Measurements from ENCODE around the gene USP28. TPM values are rescaled to one million over a fixed set of nuclear protein-coding genes. Genes with fewer than 3 reads are reported as not detected.

The USP28 gene
- total and polyA plus RNA-seq, 2 of the 8 experiments (the other 6 are each of a cell fraction or from before 2014, with no cell fraction given) = 82.6 to 119 TPM

DNA sequence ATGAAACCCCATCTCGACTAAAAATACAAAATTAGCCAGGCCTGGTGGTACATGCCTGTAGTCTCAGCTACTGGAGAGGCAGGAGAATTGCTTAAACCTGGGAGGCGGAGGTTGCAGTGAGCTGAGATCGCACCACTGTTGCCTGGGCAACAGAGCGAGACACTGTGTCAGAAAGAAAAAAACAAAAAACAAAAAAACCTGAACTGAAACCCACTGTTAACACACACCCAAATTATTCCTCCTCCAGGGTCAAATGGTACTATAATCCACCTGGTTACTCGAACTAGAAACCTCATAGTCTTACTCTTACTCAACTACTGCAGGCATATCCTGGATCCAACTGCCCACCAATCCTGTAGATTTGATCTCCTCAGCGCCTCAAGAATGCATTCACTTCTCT, 35.5 kb downstream of the USP28 start:
- H2BK120ac ChIP-seq (replicated peaks; ENCODE audit: low read depth, low read length) = no peak overlapping the region
- H3K36me3 ChIP-seq (ENCODE audit: control insufficient read depth in 2 of 4, insufficient read depth in 4 of 4, low read length in 3 of 4) = peaks cover 22 to 65% (median 47%) of the 10 kb centered on the region in 4 experiments

More for the DNA sequence above, 35.5 kb downstream of the USP28 start:
- Histone ChIP-seq H3K23ac (ENCODE audit: insufficient read length) (no peak overlapping the region), H4K8ac (ENCODE audit: extremely low read depth, insufficient read depth, low read length) (no peak overlapping the region), H2BK15ac (ENCODE audit: low read length) (no peak overlapping the region), H4K91ac (replicated peaks; ENCODE audit: insufficient read length, low read length) (no peak overlapping the region), H2AFZ (ENCODE audit: low read length) (no peak overlapping the region), H3K79me1 (ENCODE audit: low read depth, low read length) (peaks cover 4% of the 10 kb centered on the region), H2AK5ac (ENCODE audit: low read depth, low read length) (no peak overlapping the region), H3K9ac (replicated peaks in 1 of 4; ENCODE audit: extremely low read depth in 1 of 4, low read depth in 3 of 4, low read length in 3 of 4) (no peak overlapping the region), H2BK5ac (ENCODE audit: low read depth, low read length) (no peak overlapping the region; the same call in 1 of the 2 replicates), H3K4me1 (replicated peaks in 1 of 4; ENCODE audit: control insufficient read depth in 3 of 4, insufficient read depth in 4 of 4, low read length in 3 of 4) (no peaks in the 10 kb centered on the region), H3K14ac (ENCODE audit: insufficient read length) (no peak overlapping the region), H3K18ac (ENCODE audit: extremely low read depth, low read length) (no peak overlapping the region), H3K4me2 (ENCODE audit: insufficient read depth in 1 of 2, low read depth in 2 of 2, low read length in 2 of 2) (no peak overlapping the region), H3K56ac (replicated peaks; ENCODE audit: insufficient read length, low read depth, low read length) (no peak overlapping the region), H3K23me2 (ENCODE audit: low read depth, low read length) (no peaks in the 10 kb centered on the region), H2BK20ac (ENCODE audit: low read length) (no peak overlapping the region), H4K5ac (ENCODE audit: insufficient read length, low read depth, low read length) (no peak overlapping the region), H3K79me2 (ENCODE audit: control insufficient read depth in 1 of 2, insufficient read depth in 2 of 2, low read length in 2 of 2) (peaks cover 3 to 55% of the 10 kb centered on the region in 2 experiments; a peak in 3 of 4 replicates), H2BK12ac (ENCODE audit: low read depth, low read length) (no peak overlapping the region), H4K20me1 (replicated peaks in 1 of 2; ENCODE audit: control insufficient read depth in 1 of 2, insufficient read depth in 2 of 2, low read length in 2 of 2) (peaks cover 3 to 10% of the 10 kb centered on the region in 2 experiments), H3K9me3 (ENCODE audit: insufficient read depth in 2 of 2, low read depth in 1 of 2, low read length in 1 of 2) (no peaks in the 10 kb centered on the region), H3K4me3 (ENCODE audit: extremely low read depth in 1 of 4, insufficient read depth in 2 of 4, low read depth in 3 of 4, low read length in 4 of 4) (no peak overlapping the region), H3K27ac (ENCODE audit: low read depth, low read length) (no peak overlapping the region), H3K4ac (replicated peaks; ENCODE audit: insufficient read length, low read depth, low read length) (no peak overlapping the region), H3K27me3 (replicated peaks in 1 of 4; ENCODE audit: control insufficient read depth in 3 of 4, extremely low read depth in 1 of 4, insufficient read depth in 3 of 4, low read length in 3 of 4) (no peaks in the 10 kb centered on the region)
- ChIA-PET POLR2A (ENCODE audit: partially characterized antibody) (no interaction called here), CTCF (ENCODE audit: partially characterized antibody) (interaction anchor here (0.8 to 1.2 kb wide), 2 partner anchors 15 to 57 kb away, joined by 3 read pairs; no protein-coding TSS in a partner anchor)
- FAIRE-seq (no peak), DNase-seq (ENCODE audit: low read depth in 1 of 2, low spot score in 2 of 2) (no peak)
- WGBS, 2 experiments (ENCODE audit: extremely low coverage in 1 of 2, insufficient coverage in 1 of 2, insufficient read length in 1 of 2, insufficient replicate concordance in 2 of 2, low coverage in 1 of 2, low lambda C conversion rate in 2 of 2, missing lambda C conversion rate in 1 of 2) = 98% methylated on average over 6 of the region's 6 CpGs; no CpG with 5 or more reads in 1 of the 2 experiments
- TF ChIP-seq CEBPB (IDR thresholded peaks at IDR 0.05; ENCODE audit: low read depth, low read length) = no peak
- no peak for TF ChIP-seq SP1 (IDR thresholded peaks at IDR 0.05; ENCODE audit: low read depth, low read length)
- TF ChIP-seq EGR1 (IDR thresholded peaks at IDR 0.05; ENCODE audit: borderline replicate concordance, low read depth, low read length) = no peak

Measured in H1 (cell line).